IMR-90 (cell line): ENCODE data around the gene KCNIP1. TPM values are rescaled to one million over a fixed set of nuclear protein-coding genes. Genes with fewer than 3 reads are reported as not detected.

Experiments
- ATAC-seq: fragments of 200-7000 bp; cut with Tn5 transposase; 2 replicates; pipeline ENCODE4 v1.9.1; 2020; ENCODE audit warnings: low read depth, mild to moderate bottlenecking, moderate library complexity
- BruUV-seq: library from RNA; stranded (reverse); fragments of 400-500 nt; replicated peaks from 2 replicates; lab custom pipeline; 2021; lab: Mats Ljungman, UMichigan
- CTCF ChIA-PET: fragments of 300-600 bp; formaldehyde crosslinking; extraction: SDS; loops from one replicate; lab custom pipeline; 2021; ENCODE audit warnings: antibody characterized with exemption; lab: Yijun Ruan, JAX
- POLR2A ChIA-PET: fragments of 300-600 bp; sonication (Branson Sonifier 250); formaldehyde crosslinking; loops from one replicate; lab custom pipeline; 2022; ENCODE audit warnings: antibody characterized with exemption; ENCODE audit not compliant: unreplicated experiment; lab: Charles Lee
- DNase-seq: peaks from one replicate; pipeline ENCODE4 v3.0.0; 2013
- H2AFZ ChIP-seq: replicated peaks from 2 replicates; pipeline ENCODE3; 2013; ENCODE audit warnings: low read length, mild to moderate bottlenecking; ENCODE audit not compliant: poor library complexity
- H2AK5ac ChIP-seq: 2 replicates; pipeline ENCODE4 v1.6.1; 2013; ENCODE audit warnings: low read depth, low read length, inconsistent platforms
- H2AK9ac ChIP-seq: replicated peaks from 2 replicates; pipeline ENCODE3; 2013; ENCODE audit warnings: mild to moderate bottlenecking, low read depth, low read length, moderate library complexity; ENCODE audit not compliant: poor library complexity
- H2BK120ac ChIP-seq: 2 replicates; pipeline ENCODE4 v1.6.1; 2013; ENCODE audit warnings: low read depth, low read length, inconsistent platforms
- H2BK15ac ChIP-seq: 3 replicates; pipeline ENCODE4 v1.6.1; 2013; ENCODE audit warnings: low read depth, low read length, inconsistent platforms
- H2BK20ac ChIP-seq: 2 replicates; pipeline ENCODE4 v1.6.1; 2013; ENCODE audit warnings: low read depth, mild to moderate bottlenecking, inconsistent platforms, low read length, moderate library complexity
- H2BK5ac ChIP-seq: 2 replicates; pipeline ENCODE4 v1.6.1; 2013; ENCODE audit warnings: mild to moderate bottlenecking, low read depth, low read length, inconsistent platforms; ENCODE audit not compliant: poor library complexity, severe bottlenecking
- H3K14ac ChIP-seq: replicated peaks from 2 replicates; pipeline ENCODE4 v1.6.1; 2013; ENCODE audit warnings: low read depth, low read length, inconsistent platforms
- H3K18ac ChIP-seq: 2 replicates; pipeline ENCODE4 v1.6.1; 2013; ENCODE audit warnings: low read depth, low read length, control low read depth
- H3K23ac ChIP-seq: 2 replicates; pipeline ENCODE4 v1.6.1; 2013; ENCODE audit warnings: low read depth, low read length, inconsistent platforms
- H3K27ac ChIP-seq: 2 replicates; pipeline ENCODE4 v1.5.1; 2013; ENCODE audit warnings: mild to moderate bottlenecking, control low read depth, low read length; ENCODE audit not compliant: insufficient read depth
- H3K27me3 ChIP-seq: 2 replicates; pipeline ENCODE4 v1.6.1; 2013; ENCODE audit warnings: low read length; ENCODE audit not compliant: control insufficient read depth, insufficient read depth
- H3K36me3 ChIP-seq: 2 replicates; pipeline ENCODE4 v1.6.1; 2013; ENCODE audit warnings: low read length, mixed read lengths; ENCODE audit not compliant: control insufficient read depth, insufficient read depth
- H3K4ac ChIP-seq: 2 replicates; pipeline ENCODE4 v1.6.1; 2013; ENCODE audit warnings: low read depth, low read length, inconsistent platforms
- H3K4me1 ChIP-seq: 2 replicates; pipeline ENCODE4 v1.6.1; 2013; ENCODE audit warnings: low read length, mixed read lengths; ENCODE audit not compliant: control insufficient read depth, insufficient read depth
- H3K4me2 ChIP-seq: 2 replicates; pipeline ENCODE4 v1.6.1; 2013; ENCODE audit warnings: low read depth, mild to moderate bottlenecking, control low read depth, low read length, moderate library complexity
- H3K4me3 ChIP-seq: 2 replicates; pipeline ENCODE4 v1.5.1; 2013; ENCODE audit warnings: low read depth, mild to moderate bottlenecking, control low read depth, low read length, moderate library complexity; ENCODE audit not compliant: insufficient read depth
- H3K56ac ChIP-seq: 2 replicates; pipeline ENCODE4 v1.6.1; 2013; ENCODE audit warnings: low read length, inconsistent platforms; ENCODE audit not compliant: insufficient read depth; ENCODE audit errors: extremely low read depth
- H3K79me1 ChIP-seq, 2 experiments: 2 replicates each; pipeline ENCODE4 v1.6.1; 2013; ENCODE audit warnings: low read length in 2 of 2, inconsistent platforms in 1 of 2, low read depth in 1 of 2
- H3K9ac ChIP-seq: 2 replicates; pipeline ENCODE4 v1.6.1; 2013; ENCODE audit warnings: low read depth, low read length, control low read depth
- H3K9me1 ChIP-seq: 2 replicates; pipeline ENCODE4 v1.6.1; 2013; ENCODE audit warnings: low read length, inconsistent platforms; ENCODE audit not compliant: insufficient read depth
- H3K9me3 ChIP-seq: 2 replicates; pipeline ENCODE4 v1.6.1; 2013; ENCODE audit warnings: low read length; ENCODE audit not compliant: control insufficient read depth, insufficient read depth
- H4K20me1 ChIP-seq: 2 replicates; pipeline ENCODE4 v1.6.1; 2013; ENCODE audit warnings: low read length, inconsistent platforms; ENCODE audit not compliant: insufficient read depth
- H4K5ac ChIP-seq: 2 replicates; pipeline ENCODE4 v1.6.1; 2013; ENCODE audit warnings: mild to moderate bottlenecking, low read depth, low read length, control low read depth
- H4K8ac ChIP-seq, 2 experiments: 2 replicates each; pipeline ENCODE4 v1.6.1; 2013; ENCODE audit warnings: low read depth in 2 of 2, low read length in 2 of 2, control low read depth in 1 of 2, inconsistent platforms in 1 of 2
- H4K91ac ChIP-seq: 2 replicates; pipeline ENCODE4 v1.6.1; 2013; ENCODE audit warnings: low read depth, low read length, inconsistent platforms; ENCODE audit not compliant: insufficient read depth
- BHLHE40 ChIP-seq: fragments of 150-350 bp; IDR thresholded peaks from 2 replicates; pipeline ENCODE4 v1.6.1; 2016; ENCODE audit warnings: mild to moderate bottlenecking, low read depth, low read length
- CHD1 ChIP-seq: IDR thresholded peaks from 2 replicates; pipeline ENCODE4 v1.6.1; 2012; ENCODE audit warnings: low read depth, low read length, improper control_type of control experiment
- FOS ChIP-seq: fragments of 150-350 bp; IDR thresholded peaks from 2 replicates; pipeline ENCODE4 v1.6.1; 2016; ENCODE audit warnings: low read depth, low read length
- MAFK ChIP-seq: IDR thresholded peaks from 2 replicates; pipeline ENCODE4 v1.6.1; 2012; ENCODE audit warnings: low read depth, low read length, improper control_type of control experiment
- MAZ ChIP-seq: IDR thresholded peaks from 2 replicates; pipeline ENCODE4 v1.6.1; 2012; ENCODE audit warnings: low read depth, mild to moderate bottlenecking, low read length, improper control_type of control experiment, moderate library complexity, borderline replicate concordance
- MXI1 ChIP-seq: IDR thresholded peaks from 2 replicates; pipeline ENCODE4 v1.6.1; 2012; ENCODE audit warnings: low read depth, mild to moderate bottlenecking, low read length, moderate library complexity, borderline replicate concordance
- NFE2L2 ChIP-seq: fragments of 150-350 bp; IDR thresholded peaks from 2 replicates; pipeline ENCODE4 v1.6.1; 2016; ENCODE audit warnings: low read depth, mild to moderate bottlenecking, low read length
- POLR2A ChIP-seq: IDR thresholded peaks from 2 replicates; pipeline ENCODE4 v1.6.1; 2012; ENCODE audit warnings: mild to moderate bottlenecking, low read depth, low read length
- RFX5 ChIP-seq: IDR thresholded peaks from 2 replicates; pipeline ENCODE4 v1.8.0; 2012; ENCODE audit warnings: low read depth, mild to moderate bottlenecking, low read length, moderate library complexity
- SMC3 ChIP-seq: fragments of 150-350 bp; IDR thresholded peaks from 2 replicates; pipeline ENCODE4 v1.6.1; 2016; ENCODE audit warnings: low read depth, mild to moderate bottlenecking, antibody characterized with exemption, low read length, moderate library complexity
- WGBS, 2 experiments: methylation state at CpG; one replicate each; pipeline versions ENCODE4 v1.1.5 to v1.1.7; 2013; ENCODE audit warnings: missing lambda C conversion rate in 2 of 2; ENCODE audit not compliant: insufficient read length in 1 of 2; ENCODE audit errors: extremely low coverage in 2 of 2; 5-methylcytosine and 5-hydroxymethylcytosine counted together
- dilution Hi-C: fragments of 300-500 bp; cut with HindIII; formaldehyde crosslinking; loops from one replicate; pipeline ENCODE4 v1.14.3; 2018; ENCODE audit warnings: low sequenced_read_pairs; ENCODE audit not compliant: unreplicated experiment
- in situ Hi-C: fragments of 300-500 bp; cut with MboI; formaldehyde crosslinking; loops from 3 replicates; pipeline ENCODE4 v1.14.3; 2019; ENCODE audit warnings: low sequenced_read_pairs, inconsistent platforms, mixed read lengths
- intact Hi-C: fragments of 100-400 bp; cut with micrococcal nuclease; formaldehyde crosslinking; loops from 2 replicates; pipeline ENCODE4 v1.10.0; 2022
- polyA plus RNA-seq, 3 experiments: library from polyadenylated mRNA; depleted of rRNA; stranded (reverse); fragments of >200 nt; gene quantifications; 2 replicates each; pipeline ENCODE4 v1.2.3, GENCODE V29; 2012; ENCODE audit warnings: low replicate concordance in 1 of 3
- total RNA-seq: library from RNA; depleted of rRNA; stranded (reverse); fragments of >200 nt; gene quantifications from 2 replicates; pipeline ENCODE4 v1.2.3, GENCODE V29; 2012
- TF ChIP-seq, protein P1 (sequence below): fragments of 150-350 bp; IDR thresholded peaks from 2 replicates; pipeline ENCODE4 v1.6.1; 2016; ENCODE audit warnings: low read depth, mild to moderate bottlenecking, low read length, moderate library complexity, borderline replicate concordance
- TF ChIP-seq, protein P2 (sequence below): conservative IDR thresholded peaks from 2 replicates; pipeline ENCODE4 v1.5.1; 2012; ENCODE audit warnings: mild to moderate bottlenecking, low read depth, low read length, improper control_type of control experiment

Gene KCNIP1
- total and polyA plus RNA-seq, 2 of the 4 experiments (the other 2 are of a cell fraction) = not detected

DNA sequence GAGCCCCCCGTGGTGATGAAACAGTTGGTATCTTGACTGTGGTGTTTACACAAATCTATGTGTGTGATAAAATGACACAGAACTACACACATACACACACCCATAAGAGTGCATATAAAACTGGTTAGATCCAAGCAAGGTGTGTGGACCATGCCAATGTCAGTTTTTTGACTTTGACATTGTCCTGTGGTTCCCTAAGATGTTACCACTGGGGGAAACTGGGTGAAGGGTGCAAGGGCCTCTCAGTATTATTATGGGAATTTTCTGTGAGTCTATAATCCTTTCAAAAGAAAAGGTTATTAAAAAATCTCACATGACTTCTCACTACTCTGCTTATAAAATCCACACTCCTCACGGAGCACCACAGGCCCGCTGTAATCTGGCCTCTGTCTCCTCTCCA is 13.4 kb upstream of the KCNIP1 start:
- no peaks in the 10 kb centered on the region for H3K36me3 ChIP-seq
- WGBS, 2 experiments = no CpG with 5 or more reads among the region's 3 CpGs

More for the DNA sequence above, 13.4 kb upstream of the KCNIP1 start:
- Histone ChIP-seq H3K4ac (no peak overlapping the region), H3K9me3 (no peaks in the 10 kb centered on the region; the same call in 1 of the 2 replicates), H2AK5ac (no peak overlapping the region), H2BK20ac (no peak overlapping the region), H2AFZ (no peak overlapping the region), H4K20me1 (no peaks in the 10 kb centered on the region), H4K5ac (no peak overlapping the region), H2AK9ac (no peak overlapping the region), H3K23ac (no peak overlapping the region), H4K91ac (no peak overlapping the region), H3K4me2 (no peak overlapping the region), H4K8ac (no peak overlapping the region), H3K56ac (no peak overlapping the region), H3K14ac (no peak overlapping the region), H3K79me1 (no peaks in the 10 kb centered on the region), H3K9ac (no peak overlapping the region), H3K18ac (no peak overlapping the region), H3K9me1 (no peaks in the 10 kb centered on the region), H3K27me3 (no peaks in the 10 kb centered on the region; the same call in 1 of the 2 replicates), H2BK15ac (no peak overlapping the region; the same call in 2 of the 3 replicates), H3K4me1 (no peaks in the 10 kb centered on the region), H3K27ac (no peak overlapping the region), H3K4me3 (no peak overlapping the region), H2BK5ac (no peak overlapping the region), H2BK120ac (no peak overlapping the region)
- intact Hi-C loops = loop anchor here (5.0 kb wide), 1 partner anchor 62 kb away; no protein-coding TSS in a partner anchor
- dilution Hi-C loops = no loop called here
- DNase-seq (no peak), ATAC-seq (no peak)
- TF ChIP-seq MAFK (no peak), BHLHE40 (no peak), FOS (no peak), POLR2A (no peak), NFE2L2 (no peak), CHD1 (no peak), RFX5 (no peak), MXI1 (no peak), SMC3 (no peak), MAZ (no peak)
- TF ChIP-seq, protein P1, sequence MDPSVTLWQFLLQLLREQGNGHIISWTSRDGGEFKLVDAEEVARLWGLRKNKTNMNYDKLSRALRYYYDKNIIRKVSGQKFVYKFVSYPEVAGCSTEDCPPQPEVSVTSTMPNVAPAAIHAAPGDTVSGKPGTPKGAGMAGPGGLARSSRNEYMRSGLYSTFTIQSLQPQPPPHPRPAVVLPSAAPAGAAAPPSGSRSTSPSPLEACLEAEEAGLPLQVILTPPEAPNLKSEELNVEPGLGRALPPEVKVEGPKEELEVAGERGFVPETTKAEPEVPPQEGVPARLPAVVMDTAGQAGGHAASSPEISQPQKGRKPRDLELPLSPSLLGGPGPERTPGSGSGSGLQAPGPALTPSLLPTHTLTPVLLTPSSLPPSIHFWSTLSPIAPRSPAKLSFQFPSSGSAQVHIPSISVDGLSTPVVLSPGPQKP = no peak
- TF ChIP-seq, protein P2, sequence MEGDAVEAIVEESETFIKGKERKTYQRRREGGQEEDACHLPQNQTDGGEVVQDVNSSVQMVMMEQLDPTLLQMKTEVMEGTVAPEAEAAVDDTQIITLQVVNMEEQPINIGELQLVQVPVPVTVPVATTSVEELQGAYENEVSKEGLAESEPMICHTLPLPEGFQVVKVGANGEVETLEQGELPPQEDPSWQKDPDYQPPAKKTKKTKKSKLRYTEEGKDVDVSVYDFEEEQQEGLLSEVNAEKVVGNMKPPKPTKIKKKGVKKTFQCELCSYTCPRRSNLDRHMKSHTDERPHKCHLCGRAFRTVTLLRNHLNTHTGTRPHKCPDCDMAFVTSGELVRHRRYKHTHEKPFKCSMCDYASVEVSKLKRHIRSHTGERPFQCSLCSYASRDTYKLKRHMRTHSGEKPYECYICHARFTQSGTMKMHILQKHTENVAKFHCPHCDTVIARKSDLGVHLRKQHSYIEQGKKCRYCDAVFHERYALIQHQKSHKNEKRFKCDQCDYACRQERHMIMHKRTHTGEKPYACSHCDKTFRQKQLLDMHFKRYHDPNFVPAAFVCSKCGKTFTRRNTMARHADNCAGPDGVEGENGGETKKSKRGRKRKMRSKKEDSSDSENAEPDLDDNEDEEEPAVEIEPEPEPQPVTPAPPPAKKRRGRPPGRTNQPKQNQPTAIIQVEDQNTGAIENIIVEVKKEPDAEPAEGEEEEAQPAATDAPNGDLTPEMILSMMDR = no peak
- CTCF ChIA-PET = no interaction called here
- no TSS peak for BruUV-seq
- POLR2A ChIA-PET = no interaction called here
- in situ Hi-C loops = no loop called here
